HCT116 (cell line): ENCODE measurements around the gene CENPU. TPM values are rescaled to one million over a fixed set of nuclear protein-coding genes. Genes with fewer than 3 reads are reported as not detected.
"Not testable (repeated sequence)": the region's sequence is repeated elsewhere in the genome, so short reads cannot be mapped to it uniquely, and the experiment has no call there.

Experiments
- ATAC-seq: fragments of 200-7000 bp; cut with Tn5 transposase; 2 replicates; pipeline ENCODE4 v1.9.1; 2020; ENCODE audit warnings: mild to moderate bottlenecking, moderate library complexity
- BruUV-seq: library from RNA; stranded (reverse); fragments of 400-500 nt; replicated peaks from 2 replicates; lab custom pipeline; 2021; lab: Mats Ljungman, UMichigan
- CTCF ChIA-PET: fragments of 300-600 bp; sonication (Branson Sonifier 250); formaldehyde crosslinking; loops from one replicate; lab custom pipeline; 2021; ENCODE audit warnings: antibody characterized with exemption; lab: Charles Lee
- POLR2A ChIA-PET: fragments of 300-600, 350-600 bp; sonication (Branson Sonifier 250); formaldehyde crosslinking; loops from one replicate; lab custom pipeline; 2021; ENCODE audit warnings: antibody characterized with exemption; lab: Charles Lee
- RAD21 ChIA-PET, 2 experiments: fragments of 300-600 bp; sonication (Branson Sonifier 250); formaldehyde crosslinking; loops; one replicate each; lab custom pipeline; 2023; ENCODE audit warnings: low total read pairs in 2 of 2; ENCODE audit not compliant: uncharacterized antibody in 2 of 2, unreplicated experiment in 2 of 2, low non-redundant PET in 1 of 2; lab: Charles Lee
- DNase-seq: peaks from one replicate; pipeline ENCODE4 v3.0.0-alpha.2; 2010; ENCODE audit warnings: low read depth, low spot score
- H2AFZ ChIP-seq: fragments of 200-600 bp; shearing (Covaris generic), sonication (generic); 2 replicates; pipeline ENCODE4 v1.6.1; 2017; ENCODE audit warnings: low read depth, mixed run types, mixed read lengths, antibody characterized with exemption, low read length; ENCODE audit not compliant: poor library complexity, severe bottlenecking
- H3K27ac ChIP-seq: 2 replicates; pipeline ENCODE4 v1.5.1; 2012; ENCODE audit warnings: low read depth, low read length
- H3K27me3 ChIP-seq: fragments of 200-600 bp; sonication (generic); 2 replicates; pipeline ENCODE4 v1.6.1; 2016; ENCODE audit warnings: mixed run types, low read length, mixed read lengths; ENCODE audit not compliant: insufficient read depth
- H3K36me3 ChIP-seq, 2 experiments: fragments of 200-500 bp in 1 of 2; fragments of 200-600 bp in 1 of 2; sonication (Bioruptor generic) in 1 of 2; sonication (generic) in 1 of 2; 2 replicates each; pipeline versions ENCODE4 v1.5.1 to v1.6.1; 2014 to 2016; ENCODE audit warnings: low read length in 2 of 2, inconsistent platforms in 1 of 2, mixed read lengths in 1 of 2, mixed run types in 1 of 2; ENCODE audit not compliant: insufficient read depth in 2 of 2, control insufficient read depth in 1 of 2
- H3K4me1 ChIP-seq, 2 experiments: fragments of 200-600 bp in 1 of 2; sonication (generic) in 1 of 2; 2 replicates each; pipeline versions ENCODE4 v1.5.1 to v1.6.1; 2012 to 2017; ENCODE audit warnings: low read length in 2 of 2, inconsistent platforms in 1 of 2, mild to moderate bottlenecking in 1 of 2, mixed read lengths in 1 of 2, mixed run types in 1 of 2, moderate library complexity in 1 of 2; ENCODE audit not compliant: insufficient read depth in 2 of 2, control insufficient read depth in 1 of 2
- H3K4me2 ChIP-seq: fragments of 200-600 bp; sonication (generic); 2 replicates; pipeline ENCODE4 v1.6.1; 2017; ENCODE audit warnings: mixed run types, low read length, mixed read lengths
- H3K4me3 ChIP-seq, 2 experiments: fragments of 200-600 bp in 1 of 2; sonication (generic) in 1 of 2; replicated peaks in 1 of 2; 2 replicates each; pipeline ENCODE4 v1.5.1; 2011 to 2016; ENCODE audit warnings: low read length in 2 of 2, control low read depth in 1 of 2, low read depth in 1 of 2, mild to moderate bottlenecking in 1 of 2, mixed read lengths in 1 of 2, mixed run types in 1 of 2
- H3K79me2 ChIP-seq: fragments of 200-600 bp; sonication (generic); 2 replicates; pipeline ENCODE4 v1.6.1; 2017; ENCODE audit warnings: mild to moderate bottlenecking, mixed run types, low read length, moderate library complexity, mixed read lengths; ENCODE audit not compliant: insufficient read depth
- H3K9ac ChIP-seq: fragments of 200-600 bp; sonication (generic); 2 replicates; pipeline ENCODE4 v1.6.1; 2016; ENCODE audit warnings: low read length, mixed read lengths
- H3K9me2 ChIP-seq: fragments of 200-600 bp; sonication (generic), shearing (Covaris generic); 2 replicates; pipeline ENCODE4 v1.6.1; 2017; ENCODE audit warnings: mixed run types, mild to moderate bottlenecking, moderate library complexity; ENCODE audit not compliant: insufficient read depth
- H3K9me3 ChIP-seq, 2 experiments: fragments of 200-500 bp in 1 of 2; fragments of 200-600 bp in 1 of 2; sonication (Bioruptor generic) in 1 of 2; sonication (generic) in 1 of 2; 2 replicates each; pipeline ENCODE4 v1.6.1; 2014 to 2017; ENCODE audit warnings: low read length in 2 of 2, mixed read lengths in 2 of 2, inconsistent platforms in 1 of 2, low read depth in 1 of 2, mild to moderate bottlenecking in 1 of 2, mixed run types in 1 of 2, moderate library complexity in 1 of 2; ENCODE audit not compliant: control insufficient read depth in 1 of 2, insufficient read depth in 1 of 2
- H4K20me1 ChIP-seq: fragments of 200-600 bp; sonication (generic), shearing (Covaris generic); 2 replicates; pipeline ENCODE4 v1.6.1; 2017; ENCODE audit warnings: mixed run types, mild to moderate bottlenecking, moderate library complexity; ENCODE audit not compliant: insufficient read depth
- CBX3 ChIP-seq: IDR thresholded peaks from 2 replicates; pipeline ENCODE4 v1.6.1; 2012; ENCODE audit warnings: low read depth
- CEBPB ChIP-seq: IDR thresholded peaks from 2 replicates; pipeline ENCODE4 v1.6.1; 2012; ENCODE audit warnings: low read depth
- CTCF ChIP-seq, 3 experiments: fragments of 200-600 bp in 1 of 3; sonication (generic) in 1 of 3; IDR thresholded peaks in 2 of 3; conservative IDR thresholded peaks in 1 of 3; 2 replicates each; pipeline ENCODE4 v1.5.1; 2012 to 2017; ENCODE audit warnings: low read depth in 2 of 3, low read length in 2 of 3, antibody characterized with exemption in 1 of 3, borderline replicate concordance in 1 of 3, control low read depth in 1 of 3, mild to moderate bottlenecking in 1 of 3, mixed read lengths in 1 of 3, mixed run types in 1 of 3, moderate library complexity in 1 of 3; ENCODE audit not compliant: insufficient read depth in 1 of 3
- EGR1 ChIP-seq: IDR thresholded peaks from 2 replicates; pipeline ENCODE4 v1.6.1; 2012; ENCODE audit warnings: low read depth
- ELF1 ChIP-seq: IDR thresholded peaks from 2 replicates; pipeline ENCODE4 v1.6.1; 2012; ENCODE audit warnings: low read depth, borderline replicate concordance
- EZH2 ChIP-seq: fragments of 200-600 bp; sonication (generic); IDR thresholded peaks from 2 replicates; pipeline ENCODE4 v1.6.1; 2017; ENCODE audit warnings: antibody characterized with exemption, mixed run types
- EZH2phosphoT487 ChIP-seq: fragments of 200-600 bp; IDR thresholded peaks from 2 replicates; pipeline ENCODE4 v1.6.1; 2018; ENCODE audit warnings: antibody characterized with exemption, borderline replicate concordance
- FOSL1 ChIP-seq: IDR thresholded peaks from 2 replicates; pipeline ENCODE4 v1.6.1; 2012; ENCODE audit warnings: low read depth
- MAX ChIP-seq: IDR thresholded peaks from 2 replicates; pipeline ENCODE4 v1.6.1; 2012
- POLR2A ChIP-seq: IDR thresholded peaks from 2 replicates; pipeline ENCODE4 v1.7.0; 2011; ENCODE audit warnings: borderline replicate concordance; ENCODE audit not compliant: insufficient read depth, insufficient read length; ENCODE audit errors: extremely low read depth
- POLR2AphosphoS5 ChIP-seq: IDR thresholded peaks from 2 replicates; pipeline ENCODE4 v1.6.1; 2011; ENCODE audit warnings: mild to moderate bottlenecking, low read depth, low read length, moderate library complexity
- RAD21 ChIP-seq: IDR thresholded peaks from 2 replicates; pipeline ENCODE4 v1.6.1; 2012; ENCODE audit warnings: low read depth, mild to moderate bottlenecking
- REST ChIP-seq: IDR thresholded peaks from 2 replicates; pipeline ENCODE4 v1.6.1; 2012; ENCODE audit warnings: low read depth
- SIN3A ChIP-seq: IDR thresholded peaks from 2 replicates; pipeline ENCODE4 v1.6.1; 2012; ENCODE audit warnings: low read depth
- SP1 ChIP-seq: IDR thresholded peaks from 2 replicates; pipeline ENCODE4 v1.6.1; 2012; ENCODE audit warnings: low read depth
- SRF ChIP-seq: IDR thresholded peaks from 2 replicates; pipeline ENCODE4 v1.6.1; 2012; ENCODE audit warnings: low read depth
- TCF7L2 ChIP-seq: IDR thresholded peaks from 2 replicates; pipeline ENCODE4 v1.7.0; 2011; ENCODE audit warnings: borderline replicate concordance, inconsistent platforms; ENCODE audit not compliant: insufficient read depth, insufficient read length; ENCODE audit errors: extremely low read depth
- YY1 ChIP-seq: IDR thresholded peaks from 2 replicates; pipeline ENCODE4 v1.6.1; 2011; ENCODE audit warnings: low read length, low read depth, moderate library complexity, mild to moderate bottlenecking; ENCODE audit not compliant: insufficient replicate concordance; ENCODE audit errors: extremely low read depth
- ZFX ChIP-seq: fragments of 450-650 bp; IDR thresholded peaks from 2 replicates; pipeline ENCODE4 v1.6.1; 2017
- ZNF274 ChIP-seq: fragments of 200-500 bp; sonication (Bioruptor generic); IDR thresholded peaks from 2 replicates; pipeline ENCODE4 v1.6.1; 2014; ENCODE audit warnings: mild to moderate bottlenecking, low read depth, low read length, inconsistent platforms
- intact Hi-C: fragments of 100-400 bp; cut with micrococcal nuclease; formaldehyde crosslinking; loops from 2 replicates; pipeline ENCODE4 v1.10.0; 2022
- total RNA-seq: library from RNA; stranded (reverse); gene quantifications from one replicate; pipeline ENCODE4 v1.2.1, GENCODE V29; 2021; ENCODE audit not compliant: unreplicated experiment

CENPU gene
- total RNA-seq, 1 experiment from 2014 or later, result 28.2 TPM

GRCh38 chr4:184782731-184783373 is 49.0 kb upstream of the CENPU start:
- Histone ChIP-seq H3K36me3 (no peaks in the 10 kb centered on the region), H4K20me1 (no peaks in the 10 kb centered on the region), H3K79me2 (no peaks in the 10 kb centered on the region), H3K4me1 (no peaks in the 10 kb centered on the region), H3K27ac (no peak overlapping the region), H3K9me2 (no peaks in the 10 kb centered on the region), H3K9me3 (no peaks in the 10 kb centered on the region), H2AFZ (no peak overlapping the region), H3K4me3 (no peak overlapping the region), H3K27me3 (no peaks in the 10 kb centered on the region), H3K4me2 (no peak overlapping the region), H3K9ac (no peak overlapping the region)
- ATAC-seq (no peak), DNase-seq (no peak)
- ChIA-PET POLR2A (no interaction called here), RAD21 (no interaction called here), CTCF (no interaction called here)
- intact Hi-C loops, result no loop called here
- BruUV-seq, result no TSS peak
- TF ChIP-seq MAX, result no peak
- TF ChIP-seq CBX3, result no peak
- TF ChIP-seq EZH2, result no peak
- no peak for TF ChIP-seq POLR2AphosphoS5
- no peak for TF ChIP-seq YY1
- no peak for TF ChIP-seq ZNF274
- no peak for TF ChIP-seq EZH2phosphoT487
- TF ChIP-seq ZFX, result no peak
- no peak for TF ChIP-seq ELF1
- no peak for TF ChIP-seq REST
- TF ChIP-seq CEBPB, result no peak
- TF ChIP-seq SP1, result no peak
- TF ChIP-seq SRF, result no peak
- TF ChIP-seq EGR1, result no peak
- TF ChIP-seq SIN3A, result no peak
- TF ChIP-seq RAD21, result no peak
- no peak for TF ChIP-seq CTCF (IDR thresholded peaks at IDR 0.05 in 2 of 3, conservative IDR thresholded peaks at IDR 0.05 in 1 of 3; ENCODE audit: borderline replicate concordance in 1 of 3, insufficient read depth in 1 of 3, low read depth in 2 of 3, low read length in 2 of 3)
- no peak for TF ChIP-seq POLR2A
- TF ChIP-seq TCF7L2, result no peak
- TF ChIP-seq FOSL1, result no peak

GRCh38 chr4:184779160-184779559 is 45.3 kb upstream of the CENPU start:
- ATAC-seq, DNase-seq, RAD21 ChIA-PET, H3K27me3 ChIP-seq, POLR2A ChIA-PET, H3K79me2 ChIP-seq, H3K9ac ChIP-seq, intact Hi-C loops, H3K4me3 ChIP-seq, H3K9me2 ChIP-seq, H2AFZ ChIP-seq, H3K27ac ChIP-seq, H3K9me3 ChIP-seq, BruUV-seq, H3K36me3 ChIP-seq, H4K20me1 ChIP-seq, H3K4me2 ChIP-seq, CTCF ChIA-PET, H3K4me1 ChIP-seq: not testable (repeated sequence)
